IMR-90 (cell line): ENCODE results near the gene ZBTB38.

Experiments used
- BHLHE40 ChIP-seq: fragments of 150-350 bp; IDR thresholded peaks from 2 replicates; pipeline ENCODE4 v1.6.1; 2016; ENCODE audit warnings: mild to moderate bottlenecking, low read depth, low read length
- CTCF ChIP-seq: conservative IDR thresholded peaks from 2 replicates; pipeline ENCODE4 v1.5.1; 2012; ENCODE audit warnings: mild to moderate bottlenecking, low read depth, low read length, improper control_type of control experiment
- POLR2A ChIP-seq: IDR thresholded peaks from 2 replicates; pipeline ENCODE4 v1.6.1; 2012; ENCODE audit warnings: mild to moderate bottlenecking, low read depth, low read length

GRCh38 chr3:141336672-141337522 is 31.4 kb upstream of the ZBTB38 start:
- no peak for TF ChIP-seq POLR2A
- peak; percentile 52 for TF ChIP-seq BHLHE40
- TF ChIP-seq CTCF = no peak
